Ishikawa (cell line): ENCODE data around the gene CEBPE.

Source experiments
- CEBPB ChIP-seq: IDR thresholded peaks from 2 replicates; pipeline ENCODE4 v1.6.1; 2012
- CREB1 ChIP-seq: IDR thresholded peaks from 2 replicates; pipeline ENCODE4 v1.6.1; 2012; ENCODE audit warnings: low read depth
- EGR1 ChIP-seq: IDR thresholded peaks from 2 replicates; pipeline ENCODE4 v1.6.1; 2012
- EP300 ChIP-seq: IDR thresholded peaks from 2 replicates; pipeline ENCODE4 v1.6.1; 2012; ENCODE audit warnings: borderline replicate concordance
- FOXM1 ChIP-seq: IDR thresholded peaks from 2 replicates; pipeline ENCODE4 v1.6.1; 2012; ENCODE audit warnings: low read depth, borderline replicate concordance
- MAX ChIP-seq: IDR thresholded peaks from 2 replicates; pipeline ENCODE4 v1.6.1; 2012
- NFIC ChIP-seq: IDR thresholded peaks from 2 replicates; pipeline ENCODE4 v1.6.1; 2012
- RAD21 ChIP-seq: IDR thresholded peaks from 2 replicates; pipeline ENCODE4 v1.6.1; 2012; ENCODE audit warnings: low read depth
- REST ChIP-seq: IDR thresholded peaks from 2 replicates; pipeline ENCODE4 v1.6.1; 2012; ENCODE audit warnings: low read depth, mild to moderate bottlenecking
- TAF1 ChIP-seq: IDR thresholded peaks from 2 replicates; pipeline ENCODE4 v1.6.1; 2012; ENCODE audit warnings: low read depth, mild to moderate bottlenecking
- TEAD4 ChIP-seq: IDR thresholded peaks from 2 replicates; pipeline ENCODE4 v1.6.1; 2012
- YY1 ChIP-seq: IDR thresholded peaks from 2 replicates; pipeline ENCODE4 v1.6.1; 2012; ENCODE audit warnings: low read depth

GRCh38 chr14:23086565-23086964, 32.5 kb downstream of the CEBPE start:
- TF ChIP-seq EGR1 (no peak), CEBPB (no peak), EP300 (no peak), MAX (no peak), FOXM1 (no peak), REST (no peak), TEAD4 (no peak), YY1 (no peak), TAF1 (no peak), NFIC (no peak), CREB1 (no peak), RAD21 (no peak)
